ENCODE results near the gene UBE2D1. TPM values are rescaled to one million over a fixed set of nuclear protein-coding genes. Genes with fewer than 3 reads are reported as not detected.

UBE2D1 gene
- total RNA-seq: 14.8 and 14.9 TPM in 2 replicates

- intact Hi-C loops (cut with micrococcal nuclease): loop anchor here (1.0 to 2.0 kb wide), 3 partner anchors 50 to 66 kb away; partner anchors contain the start of genes CISD1 and TFAM
- peak within 1 kb of the TSS; percentile 81 for H3K27ac Mint-ChIP-seq
- peak; percentile 69 for DNase-seq (ENCODE audit: low spot score)
- peak within 1 kb of the TSS; percentile 99 for H3K4me3 Mint-ChIP-seq (ENCODE audit: low read depth)
- H3K9me3 Mint-ChIP-seq: no peaks in the 10 kb centered on the region
- peaks cover 16% of the 10 kb centered on the region for H3K27me3 Mint-ChIP-seq (ENCODE audit: low read depth)
- H3K4me1 Mint-ChIP-seq (ENCODE audit: low read depth): peaks cover 23% of the 10 kb centered on the region
- H3K36me3 Mint-ChIP-seq (ENCODE audit: low read depth): peaks cover 17% of the 10 kb centered on the region
Measured at GRCh38 chr10:58334817-58335305, at the start of gene UBE2D1. Gene UBE2D1, plus strand, starts transcription at chr10:58335006. Its CDS starts 196 bp downstream, at chr10:58335202.

GRCh38 chr10:58291538-58292174, 43.1 kb upstream of the UBE2D1 start:
- no peaks in the 10 kb centered on the region for H3K9me3 Mint-ChIP-seq
- H3K4me3 Mint-ChIP-seq (ENCODE audit: low read depth): no peak overlapping the region
- H3K4me1 Mint-ChIP-seq (ENCODE audit: low read depth): peaks cover 1% of the 10 kb centered on the region
- H3K27me3 Mint-ChIP-seq (ENCODE audit: low read depth): no peaks in the 10 kb centered on the region
- peaks cover 8% of the 10 kb centered on the region for H3K36me3 Mint-ChIP-seq (ENCODE audit: low read depth)
- intact Hi-C loops (cut with micrococcal nuclease): loop anchor here (1.0 kb wide), 2 partner anchors 9 to 114 kb away; no protein-coding TSS in a partner anchor
- H3K27ac Mint-ChIP-seq: no peak overlapping the region
- no peak for DNase-seq (ENCODE audit: low spot score)

GRCh38 chr10:58293989-58294388, 40.8 kb upstream of the UBE2D1 start:
- H3K27ac Mint-ChIP-seq: no peak overlapping the region
- DNase-seq (ENCODE audit: low spot score): no peak
- H3K36me3 Mint-ChIP-seq (ENCODE audit: low read depth): peaks cover 3% of the 10 kb centered on the region
- H3K27me3 Mint-ChIP-seq (ENCODE audit: low read depth): no peaks in the 10 kb centered on the region
- peaks cover 1% of the 10 kb centered on the region for H3K4me1 Mint-ChIP-seq (ENCODE audit: low read depth)
- H3K4me3 Mint-ChIP-seq (ENCODE audit: low read depth): no peak overlapping the region
- intact Hi-C loops (cut with micrococcal nuclease): no loop called here
- no peaks in the 10 kb centered on the region for H3K9me3 Mint-ChIP-seq

GRCh38 chr10:58299580-58299979, 35.2 kb upstream of the UBE2D1 start:
- intact Hi-C loops (cut with micrococcal nuclease): loop anchor here (1.0 kb wide), 1 partner anchor 86 kb away; the partner anchor contains the start of gene TFAM
- H3K36me3 Mint-ChIP-seq (ENCODE audit: low read depth): no peaks in the 10 kb centered on the region

GRCh38 chr10:58300676-58301075, 34.1 kb upstream of the UBE2D1 start:
- Mint-ChIP-seq H3K36me3 (ENCODE audit: low read depth) (no peaks in the 10 kb centered on the region), H3K4me3 (ENCODE audit: low read depth) (no peak overlapping the region), H3K4me1 (ENCODE audit: low read depth) (peaks cover 2% of the 10 kb centered on the region), H3K27ac (no peak overlapping the region), H3K27me3 (ENCODE audit: low read depth) (peaks cover 11% of the 10 kb centered on the region), H3K9me3 (no peaks in the 10 kb centered on the region)
- intact Hi-C loops (cut with micrococcal nuclease): no loop called here
- DNase-seq (ENCODE audit: low spot score): no peak

More at GRCh38 chr10:58299580-58299979, 35.2 kb upstream of the UBE2D1 start:
- H3K9me3 Mint-ChIP-seq: no peaks in the 10 kb centered on the region
- H3K4me3 Mint-ChIP-seq (ENCODE audit: low read depth): no peak overlapping the region
- peak; percentile 12 for DNase-seq (ENCODE audit: low spot score)
- H3K4me1 Mint-ChIP-seq (ENCODE audit: low read depth): peaks cover 2% of the 10 kb centered on the region
- H3K27ac Mint-ChIP-seq: no peak overlapping the region
- peaks cover 11% of the 10 kb centered on the region for H3K27me3 Mint-ChIP-seq (ENCODE audit: low read depth)

- Mint-ChIP-seq H3K36me3 (ENCODE audit: low read depth) (no peaks in the 10 kb centered on the region), H3K9me3 (no peaks in the 10 kb centered on the region), H3K4me3 (ENCODE audit: low read depth) (no peak overlapping the region), H3K4me1 (ENCODE audit: low read depth) (peaks cover 2% of the 10 kb centered on the region), H3K27me3 (ENCODE audit: low read depth) (peaks cover 16% of the 10 kb centered on the region), H3K27ac (no peak overlapping the region)
- intact Hi-C loops (cut with micrococcal nuclease): no loop called here
- DNase-seq (ENCODE audit: low spot score): no peak
Measured at GRCh38 chr10:58302254-58302653, 32.6 kb upstream of the UBE2D1 start.

- intact Hi-C loops (cut with micrococcal nuclease): no loop called here
Measured at GRCh38 chr10:58304099-58304633, 30.6 kb upstream of the UBE2D1 start.

GRCh38 chr10:58305821-58306220, 29.0 kb upstream of the UBE2D1 start:
- intact Hi-C loops (cut with micrococcal nuclease): no loop called here
- Mint-ChIP-seq H3K4me3 (ENCODE audit: low read depth) (no peak overlapping the region), H3K36me3 (ENCODE audit: low read depth) (no peaks in the 10 kb centered on the region), H3K27ac (no peak overlapping the region), H3K9me3 (no peaks in the 10 kb centered on the region), H3K4me1 (ENCODE audit: low read depth) (no peaks in the 10 kb centered on the region), H3K27me3 (ENCODE audit: low read depth) (peaks cover 26% of the 10 kb centered on the region)
- no peak for DNase-seq (ENCODE audit: low spot score)

More at GRCh38 chr10:58304099-58304633, 30.6 kb upstream of the UBE2D1 start:
- Mint-ChIP-seq H3K27ac (no peak overlapping the region), H3K36me3 (ENCODE audit: low read depth) (no peaks in the 10 kb centered on the region), H3K9me3 (no peaks in the 10 kb centered on the region), H3K4me3 (ENCODE audit: low read depth) (no peak overlapping the region), H3K27me3 (ENCODE audit: low read depth) (peaks cover 20% of the 10 kb centered on the region), H3K4me1 (ENCODE audit: low read depth) (peaks cover 2% of the 10 kb centered on the region)
- DNase-seq (ENCODE audit: low spot score): no peak

- DNase-seq (ENCODE audit: low spot score): no peak
- H3K27ac Mint-ChIP-seq: no peak overlapping the region
- H3K4me1 Mint-ChIP-seq (ENCODE audit: low read depth): no peaks in the 10 kb centered on the region
- no peak overlapping the region for H3K4me3 Mint-ChIP-seq (ENCODE audit: low read depth)
- peaks cover 25% of the 10 kb centered on the region for H3K27me3 Mint-ChIP-seq (ENCODE audit: low read depth)
- no peaks in the 10 kb centered on the region for H3K36me3 Mint-ChIP-seq (ENCODE audit: low read depth)
- intact Hi-C loops (cut with micrococcal nuclease): no loop called here
- no peaks in the 10 kb centered on the region for H3K9me3 Mint-ChIP-seq
Measured at GRCh38 chr10:58307676-58308075, 27.1 kb upstream of the UBE2D1 start.

GRCh38 chr10:58311026-58311425, 23.8 kb upstream of the UBE2D1 start:
- no peaks in the 10 kb centered on the region for H3K4me1 Mint-ChIP-seq (ENCODE audit: low read depth)
- intact Hi-C loops (cut with micrococcal nuclease): no loop called here
- peaks cover 31% of the 10 kb centered on the region for H3K27me3 Mint-ChIP-seq (ENCODE audit: low read depth)
- no peak overlapping the region for H3K27ac Mint-ChIP-seq
- no peaks in the 10 kb centered on the region for H3K9me3 Mint-ChIP-seq
- DNase-seq (ENCODE audit: low spot score): no peak
- no peaks in the 10 kb centered on the region for H3K36me3 Mint-ChIP-seq (ENCODE audit: low read depth)
- H3K4me3 Mint-ChIP-seq (ENCODE audit: low read depth): no peak overlapping the region

- H3K27ac Mint-ChIP-seq: no peak overlapping the region
- intact Hi-C loops (cut with micrococcal nuclease): no loop called here
- peaks cover 27% of the 10 kb centered on the region for H3K27me3 Mint-ChIP-seq (ENCODE audit: low read depth)
- H3K36me3 Mint-ChIP-seq (ENCODE audit: low read depth): no peaks in the 10 kb centered on the region
- no peak for DNase-seq (ENCODE audit: low spot score)
- H3K4me1 Mint-ChIP-seq (ENCODE audit: low read depth): no peaks in the 10 kb centered on the region
- H3K9me3 Mint-ChIP-seq: no peaks in the 10 kb centered on the region
- no peak overlapping the region for H3K4me3 Mint-ChIP-seq (ENCODE audit: low read depth)
Measured at GRCh38 chr10:58316874-58317273, 17.9 kb upstream of the UBE2D1 start.

GRCh38 chr10:58318346-58318745, 16.5 kb upstream of the UBE2D1 start:
- intact Hi-C loops (cut with micrococcal nuclease): no loop called here
- DNase-seq (ENCODE audit: low spot score): no peak
- Mint-ChIP-seq H3K36me3 (ENCODE audit: low read depth) (no peaks in the 10 kb centered on the region), H3K27me3 (ENCODE audit: low read depth) (peaks cover 24% of the 10 kb centered on the region), H3K4me3 (ENCODE audit: low read depth) (no peak overlapping the region), H3K9me3 (no peaks in the 10 kb centered on the region), H3K27ac (no peak overlapping the region), H3K4me1 (ENCODE audit: low read depth) (peaks cover 7% of the 10 kb centered on the region)

- intact Hi-C loops (cut with micrococcal nuclease): no loop called here
- no peak for DNase-seq (ENCODE audit: low spot score)
- Mint-ChIP-seq H3K27me3 (ENCODE audit: low read depth) (peaks cover 20% of the 10 kb centered on the region), H3K36me3 (ENCODE audit: low read depth) (no peaks in the 10 kb centered on the region), H3K4me3 (ENCODE audit: low read depth) (no peak overlapping the region), H3K4me1 (ENCODE audit: low read depth) (peaks cover 7% of the 10 kb centered on the region), H3K27ac (no peak overlapping the region), H3K9me3 (no peaks in the 10 kb centered on the region)
Measured at GRCh38 chr10:58319599-58319998, 15.2 kb upstream of the UBE2D1 start.

Data from activated T-helper 2 cell treated with anti-CD3 and anti-CD28 coated beads, Interferon-gamma antibody, Interleukin-2, Interleukin-4, amounts not matched to agents 10 μg/mL and 5 μg/mL and 100 μg/mL, durations not matched to agents 14 hours and 24 hours and 36 hours (primary cell).